ENCODE measurements around the gene NDUFA3.

DNA sequence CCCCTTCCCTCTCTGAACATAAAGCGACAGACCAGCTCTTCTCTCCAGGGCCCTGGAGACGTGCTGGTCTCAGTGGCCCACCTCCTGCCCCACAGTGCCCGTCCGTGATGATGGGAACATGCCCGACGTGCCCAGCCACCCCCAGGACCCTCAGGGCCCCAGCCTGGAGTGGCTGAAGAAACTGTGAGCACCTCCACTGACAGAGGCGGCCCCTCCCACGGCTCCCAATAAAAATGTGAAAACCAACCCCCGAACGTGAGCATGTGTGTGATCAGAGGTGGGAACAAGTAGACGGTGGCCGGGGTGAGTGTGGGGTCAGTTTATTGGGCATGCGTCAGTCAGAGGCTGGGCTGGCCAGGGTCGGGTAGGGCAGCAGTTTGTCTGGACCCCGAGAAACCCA is 4.1 kb downstream of the NDUFA3 start:
- TF ChIP-seq, protein P1, sequence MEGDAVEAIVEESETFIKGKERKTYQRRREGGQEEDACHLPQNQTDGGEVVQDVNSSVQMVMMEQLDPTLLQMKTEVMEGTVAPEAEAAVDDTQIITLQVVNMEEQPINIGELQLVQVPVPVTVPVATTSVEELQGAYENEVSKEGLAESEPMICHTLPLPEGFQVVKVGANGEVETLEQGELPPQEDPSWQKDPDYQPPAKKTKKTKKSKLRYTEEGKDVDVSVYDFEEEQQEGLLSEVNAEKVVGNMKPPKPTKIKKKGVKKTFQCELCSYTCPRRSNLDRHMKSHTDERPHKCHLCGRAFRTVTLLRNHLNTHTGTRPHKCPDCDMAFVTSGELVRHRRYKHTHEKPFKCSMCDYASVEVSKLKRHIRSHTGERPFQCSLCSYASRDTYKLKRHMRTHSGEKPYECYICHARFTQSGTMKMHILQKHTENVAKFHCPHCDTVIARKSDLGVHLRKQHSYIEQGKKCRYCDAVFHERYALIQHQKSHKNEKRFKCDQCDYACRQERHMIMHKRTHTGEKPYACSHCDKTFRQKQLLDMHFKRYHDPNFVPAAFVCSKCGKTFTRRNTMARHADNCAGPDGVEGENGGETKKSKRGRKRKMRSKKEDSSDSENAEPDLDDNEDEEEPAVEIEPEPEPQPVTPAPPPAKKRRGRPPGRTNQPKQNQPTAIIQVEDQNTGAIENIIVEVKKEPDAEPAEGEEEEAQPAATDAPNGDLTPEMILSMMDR (IDR thresholded peaks at IDR 0.05): no peak
- TF ChIP-seq POLR2A (IDR thresholded peaks at IDR 0.05): no peak

Measured in uterus (tissue), 2 donors.